H1 (cell line): Measurements from ENCODE around the gene SLC6A12. TPM values are rescaled to one million over a fixed set of nuclear protein-coding genes. Genes with fewer than 3 reads are reported as not detected.

Source experiments
- CBX8 ChIP-seq: fragments of 300-800, 300-1000 bp; sonication (generic); IDR thresholded peaks from 2 replicates; pipeline ENCODE4 v1.7.1; 2016; ENCODE audit warnings: low read depth, low read length, borderline replicate concordance
- E2F6 ChIP-seq: IDR thresholded peaks from 2 replicates; pipeline ENCODE4 v1.6.1; 2012; ENCODE audit warnings: inconsistent platforms
- HDAC2 ChIP-seq, 2 experiments: fragments of 300-600 bp in 1 of 2; sonication (generic) in 1 of 2; IDR thresholded peaks; 2 replicates each; pipeline ENCODE4 v1.6.1; 2011 to 2012; ENCODE audit warnings: low read depth in 2 of 2, low read length in 2 of 2, mild to moderate bottlenecking in 2 of 2, moderate library complexity in 2 of 2, borderline replicate concordance in 1 of 2, inconsistent platforms in 1 of 2
- JUN ChIP-seq: IDR thresholded peaks from 2 replicates; pipeline ENCODE4 v1.6.1; 2011; ENCODE audit warnings: low read depth, mild to moderate bottlenecking, improper control_type of control experiment, low read length
- KDM5A ChIP-seq: fragments of 200-600 bp; IDR thresholded peaks from 2 replicates; pipeline ENCODE4 v1.7.1; 2012; ENCODE audit warnings: mild to moderate bottlenecking, low read length, inconsistent platforms, mixed read lengths
- RAD21 ChIP-seq, 2 experiments: IDR thresholded peaks in 1 of 2; conservative IDR thresholded peaks in 1 of 2; 2 replicates each; pipeline ENCODE4 v1.6.1; 2011; ENCODE audit warnings: low read depth in 2 of 2, low read length in 2 of 2, improper control_type of control experiment in 1 of 2, inconsistent platforms in 1 of 2, mild to moderate bottlenecking in 1 of 2, moderate library complexity in 1 of 2
- SIRT6 ChIP-seq: IDR thresholded peaks from one replicate; pipeline ENCODE4 v1.7.1; 2012; ENCODE audit warnings: low read length, inconsistent platforms
- SP2 ChIP-seq: IDR thresholded peaks from 2 replicates; pipeline ENCODE4 v1.6.1; 2012; ENCODE audit warnings: mild to moderate bottlenecking, low read length, inconsistent platforms
- TAF7 ChIP-seq: optimal IDR thresholded peaks from 2 replicates; pipeline ENCODE3; 2011; ENCODE audit warnings: low read depth, mild to moderate bottlenecking, inconsistent platforms, low read length, moderate library complexity, borderline replicate concordance
- TEAD4 ChIP-seq: IDR thresholded peaks from 2 replicates; pipeline ENCODE4 v1.6.1; 2012; ENCODE audit warnings: low read depth, low read length, inconsistent platforms, mixed read lengths
- USF2 ChIP-seq: IDR thresholded peaks from 2 replicates; pipeline ENCODE4 v1.6.1; 2011; ENCODE audit warnings: low read length, improper control_type of control experiment
- polyA plus RNA-seq, 7 experiments: library from polyadenylated mRNA; depleted of rRNA in 3 of 7; stranded (reverse) in 5 of 7; unstranded in 2 of 7; fragments of >200 nt in 5 of 7; fragments of 200-250 nt in 2 of 7; gene quantifications; 1 replicate in 5 of 7; 2 replicates in 1 of 7; 4 replicates in 1 of 7; pipeline versions ENCODE4 v1.2.1 to v1.2.3, GENCODE V29; 2011 to 2013; ENCODE audit warnings: missing spikeins in 2 of 7, mixed read lengths in 2 of 7
- total RNA-seq: library from RNA; stranded (reverse); fragmentation: NEBNext Ultra II Directional; extraction: Animal tissue kit (Norgen Biotek cat#: 25700); gene quantifications from 2 replicates; pipeline ENCODE4 v1.2.1, GENCODE V29; 2021

Gene SLC6A12
- total and polyA plus RNA-seq, 2 of the 8 experiments (the other 6 are each of a cell fraction or from before 2014, with no cell fraction given): 0.70 to 1.1 TPM

DNA sequence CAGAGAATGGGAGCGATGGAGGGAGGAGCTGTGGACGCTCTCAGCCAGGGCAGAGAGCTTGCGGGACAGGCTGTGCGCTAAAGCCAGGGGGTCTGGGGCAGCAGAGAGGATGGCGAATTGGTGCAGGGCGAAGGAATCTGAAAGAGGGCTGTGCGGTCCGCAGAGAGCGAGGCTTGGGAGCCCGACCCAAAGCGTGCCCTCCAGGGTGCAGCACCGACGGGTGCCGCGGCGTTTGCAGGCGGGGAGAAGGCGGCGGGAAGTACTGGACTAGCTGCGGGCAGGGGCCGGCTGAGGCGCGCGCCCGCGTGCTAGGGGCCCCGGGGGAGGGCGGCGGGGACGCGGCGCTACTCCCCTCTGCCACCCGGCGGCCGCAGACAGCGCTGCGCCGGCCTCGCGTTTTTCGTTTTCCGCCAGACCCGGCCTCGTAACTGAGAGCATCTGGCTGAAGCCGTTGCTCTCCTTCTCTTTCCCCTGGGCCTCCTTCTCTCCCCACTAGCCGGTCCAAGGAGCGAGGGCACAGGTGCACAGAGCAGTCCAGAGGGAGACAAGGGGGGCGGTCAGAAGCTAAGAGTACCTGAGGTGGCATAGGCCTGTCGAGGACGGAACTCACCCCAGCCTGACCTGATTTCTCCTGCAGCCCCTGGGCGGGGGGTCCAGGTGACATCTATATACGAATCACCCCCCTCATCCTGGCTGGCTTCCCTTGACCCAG, 24.9 kb downstream of the SLC6A12 start (continued):
- TF ChIP-seq TAF7 (no peak), RAD21 (IDR thresholded peaks at IDR 0.05 in 1 of 2, conservative IDR thresholded peaks at IDR 0.05 in 1 of 2; ENCODE audit: low read depth in 2 of 2, low read length in 2 of 2) (peak; percentile 41 to 70; a peak in 3 of 4 replicates), TEAD4 (no peak), E2F6 (peak; percentile 63), CBX8 (no peak), SP2 (no peak), USF2 (no peak), JUN (no peak), SIRT6 (no peak), KDM5A (no peak), HDAC2 (IDR thresholded peaks at IDR 0.05; ENCODE audit: borderline replicate concordance in 1 of 2, low read depth in 2 of 2, low read length in 2 of 2) (no peak)
